Heart left ventricle (tissue), 16 donors: ENCODE results near the gene MUC3A. TPM values are rescaled to one million over a fixed set of nuclear protein-coding genes. Genes with fewer than 3 reads are reported as not detected.
"Not testable (repeated sequence)": the region's sequence is repeated elsewhere in the genome, so short reads cannot be mapped to it uniquely, and the experiment has no call there.

Experiments used
- ATAC-seq, 4 donors: fragments of 200-7000 bp; cut with Tn5 transposase; one replicate each; pipeline ENCODE4 v1.9.1; 2020 to 2022; ENCODE audit warnings: moderate library complexity in 4 of 4, mild to moderate bottlenecking in 3 of 4, moderate number of reproducible peaks in 1 of 4
- DNase-seq, 5 donors: peaks; one replicate each; pipeline ENCODE4 v3.0.0-alpha.2; 2020
- H3K27ac ChIP-seq, 12 donors: fragments of 200-600 bp; sonication (generic) in 4 of 12; one replicate each; pipeline versions ENCODE4 v1.5.0 to v1.8.0; 2016 to 2022; ENCODE audit warnings: mild to moderate bottlenecking in 2 of 12
- H3K27me3 ChIP-seq, 9 donors: fragments of 200-600 bp; sonication (generic) in 2 of 9; one replicate each; pipeline versions ENCODE4 v1.5.1 to v1.8.0; 2016 to 2022; ENCODE audit warnings: mild to moderate bottlenecking in 3 of 9
- H3K36me3 ChIP-seq, 9 donors: fragments of 200-600 bp; sonication (generic) in 2 of 9; one replicate each; pipeline versions ENCODE4 v1.5.0 to v1.8.0; 2018 to 2022; ENCODE audit warnings: mild to moderate bottlenecking in 2 of 9
- H3K4me1 ChIP-seq, 12 donors: fragments of 200-600 bp; sonication (generic) in 4 of 12; one replicate each; pipeline versions ENCODE4 v1.5.0 to v1.8.0; 2016 to 2022; ENCODE audit warnings: mild to moderate bottlenecking in 3 of 12
- H3K4me3 ChIP-seq, 12 donors: fragments of 200-600 bp; sonication (generic) in 4 of 12; one replicate each; pipeline versions ENCODE4 v1.5.0 to v1.8.0; 2017 to 2022; ENCODE audit warnings: mild to moderate bottlenecking in 9 of 12, moderate library complexity in 4 of 12
- H3K9me3 ChIP-seq, 12 donors: fragments of 200-600 bp; sonication (generic) in 4 of 12; one replicate each; pipeline versions ENCODE4 v1.5.0 to v1.8.0; 2016 to 2022; ENCODE audit warnings: mild to moderate bottlenecking in 1 of 12
- POLR2A ChIP-seq, 2 donors: fragments of 450-650 bp; IDR thresholded peaks; one replicate each; pipeline ENCODE4 v1.6.1; 2017; ENCODE audit warnings: antibody characterized with exemption in 2 of 2, mild to moderate bottlenecking in 2 of 2, moderate library complexity in 2 of 2
- WGBS, 4 donors: extraction: QIAGEN DNeasy Blood & Tissue Kit in 2 of 4; methylation state at CpG; one replicate each; pipeline versions ENCODE4 v1.1.5 to v1.1.7; 2013 to 2018; 5-methylcytosine and 5-hydroxymethylcytosine counted together
- intact Hi-C, 10 donors: fragments of 100-400 bp; cut with DNase I; formaldehyde crosslinking; loops; one replicate each; pipeline versions ENCODE4 v1.11.1 to v1.14.2; 2022
- polyA plus RNA-seq, 2 donors: library from polyadenylated mRNA; stranded (reverse); fragments of 200-250 nt; gene quantifications; one replicate each; pipeline ENCODE4 v1.2.3, GENCODE V29; 2013
- total RNA-seq, 9 donors: library from RNA; depleted of rRNA in 2 of 9; stranded (reverse); fragments of >200 nt in 2 of 9; fragmentation: NEBNext Ultra II Directional in 3 of 9; extraction: Animal tissue kit (Norgen Biotek cat#: 25700) in 3 of 9; gene quantifications; one replicate each; pipeline versions ENCODE4 v1.1.0 to v1.2.4, GENCODE V29; 2016 to 2023
- TF ChIP-seq, protein P1 (sequence below), 12 donors: fragments of 200-600 bp; sonication (generic) in 4 of 12; IDR thresholded peaks; one replicate each; pipeline versions ENCODE4 v1.5.0 to v1.8.0; 2018 to 2022; ENCODE audit warnings: antibody characterized with exemption in 12 of 12, mild to moderate bottlenecking in 5 of 12
- donor health status: ischemic (EF 13 %, LVEDD 7.1; RV severe dilation, severe dysfunction).
- donor health status: healthy with polysubstance abuse.
- donor health status: DM: no; HTN: yes; CAD: no.
- donor health status: DM: no; HTN: no; CAD: no.
- donor health status: ischemic (EF 25% LVEDD 6.9; RV normal size, moderate dysfunction).
- donor health status: ischemic (EF 25% LVEDD 5.7; RV mildly dilated, moderate dysfunction).
- donor health status: healthy.
- donor health status: DM: yes; HTN: yes; CAD: no.
- donor health status: ischemic (EF 35%, LVEDD 5.7; RV mildly dilated, moderate dysfunction).
- donor health status: nonischemic (EF 11% LVEDD 7.7; RV severe dilation, severe dysfunction).
- donor health status: DM: yes; HTN: yes; CAD: no.
- donor health status: PGD.
- donor health status: ischemic (EF 29% LVEDD 5.4; RV normal size, mild dysfunction).
- donor health status: nonischemic (EF 23%, LVEDD 6.1; RV moderate dilation, normal function).

MUC3A gene
- total and polyA plus RNA-seq, 11 donors = 0.16 to 1.8 (median 0.45) TPM

- intact Hi-C loops = no loop called here
- no peaks in the 10 kb centered on the region for H3K4me1 ChIP-seq
- peaks cover 0 to 3% (median 0%) of the 10 kb centered on the region in 12 donors for H3K9me3 ChIP-seq
- WGBS, 4 donors = 85 to 91% (median 89%) methylated on average over 7 of the region's 7 CpGs
- peaks cover 2 to 48% (median 14%) of the 10 kb centered on the region in 9 donors for H3K27me3 ChIP-seq
- H3K4me3 ChIP-seq = no peak overlapping the region
- DNase-seq = no peak
- TF ChIP-seq, protein P1, sequence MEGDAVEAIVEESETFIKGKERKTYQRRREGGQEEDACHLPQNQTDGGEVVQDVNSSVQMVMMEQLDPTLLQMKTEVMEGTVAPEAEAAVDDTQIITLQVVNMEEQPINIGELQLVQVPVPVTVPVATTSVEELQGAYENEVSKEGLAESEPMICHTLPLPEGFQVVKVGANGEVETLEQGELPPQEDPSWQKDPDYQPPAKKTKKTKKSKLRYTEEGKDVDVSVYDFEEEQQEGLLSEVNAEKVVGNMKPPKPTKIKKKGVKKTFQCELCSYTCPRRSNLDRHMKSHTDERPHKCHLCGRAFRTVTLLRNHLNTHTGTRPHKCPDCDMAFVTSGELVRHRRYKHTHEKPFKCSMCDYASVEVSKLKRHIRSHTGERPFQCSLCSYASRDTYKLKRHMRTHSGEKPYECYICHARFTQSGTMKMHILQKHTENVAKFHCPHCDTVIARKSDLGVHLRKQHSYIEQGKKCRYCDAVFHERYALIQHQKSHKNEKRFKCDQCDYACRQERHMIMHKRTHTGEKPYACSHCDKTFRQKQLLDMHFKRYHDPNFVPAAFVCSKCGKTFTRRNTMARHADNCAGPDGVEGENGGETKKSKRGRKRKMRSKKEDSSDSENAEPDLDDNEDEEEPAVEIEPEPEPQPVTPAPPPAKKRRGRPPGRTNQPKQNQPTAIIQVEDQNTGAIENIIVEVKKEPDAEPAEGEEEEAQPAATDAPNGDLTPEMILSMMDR (IDR thresholded peaks at IDR 0.05) = no peak
- no peak for TF ChIP-seq POLR2A (IDR thresholded peaks at IDR 0.05)
- no peak for ATAC-seq
- H3K36me3 ChIP-seq = no peaks in the 10 kb centered on the region
- H3K27ac ChIP-seq = no peak overlapping the region
Observed at GRCh38 chr7:100902638-100903037, 46.7 kb upstream of the MUC3A start.

DNA sequence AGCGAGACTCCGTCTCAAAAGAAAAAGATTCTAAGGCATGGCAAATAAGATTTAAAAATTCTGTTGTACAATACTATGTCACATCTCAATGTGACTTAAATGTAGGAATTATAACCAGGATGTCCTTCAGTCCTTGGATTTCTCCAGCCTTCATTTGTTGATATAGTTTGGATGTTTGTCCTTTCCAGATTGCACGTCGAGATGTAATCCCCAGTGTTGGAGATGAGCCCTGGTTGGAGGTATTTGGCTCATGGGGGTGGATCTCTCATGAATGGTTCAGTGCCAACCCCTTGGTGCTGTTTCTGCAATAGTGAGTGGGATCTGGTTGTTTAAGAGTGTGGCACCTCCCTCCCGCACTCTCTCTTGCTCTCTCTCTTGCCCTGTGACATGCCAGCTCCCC lies 40.8 kb upstream of the MUC3A start:
- DNase-seq (no peak), ATAC-seq (no peak)
- H3K9me3 ChIP-seq = peaks cover 0 to 3% (median 0%) of the 10 kb centered on the region in 12 donors
- H3K4me1 ChIP-seq = peaks cover 0 to 6% (median 0%) of the 10 kb centered on the region in 12 donors
- WGBS, 4 donors = 92 to 96% (median 94%) methylated on average over 5 of the region's 5 CpGs
- no peak overlapping the region for H3K4me3 ChIP-seq
- intact Hi-C loops = no loop called here
- TF ChIP-seq, protein P1 (IDR thresholded peaks at IDR 0.05) = no peak
- H3K36me3 ChIP-seq = no peaks in the 10 kb centered on the region
- H3K27ac ChIP-seq = no peak overlapping the region
- H3K27me3 ChIP-seq = peaks cover 0 to 22% (median 0%) of the 10 kb centered on the region in 9 donors

GRCh38 chr7:100910443-100910842 lies 38.9 kb upstream of the MUC3A start:
- H3K27ac ChIP-seq = not testable (repeated sequence)
- WGBS, 4 donors = 74 to 77% (median 74%) methylated on average over 7 of the region's 7 CpGs

DNA sequence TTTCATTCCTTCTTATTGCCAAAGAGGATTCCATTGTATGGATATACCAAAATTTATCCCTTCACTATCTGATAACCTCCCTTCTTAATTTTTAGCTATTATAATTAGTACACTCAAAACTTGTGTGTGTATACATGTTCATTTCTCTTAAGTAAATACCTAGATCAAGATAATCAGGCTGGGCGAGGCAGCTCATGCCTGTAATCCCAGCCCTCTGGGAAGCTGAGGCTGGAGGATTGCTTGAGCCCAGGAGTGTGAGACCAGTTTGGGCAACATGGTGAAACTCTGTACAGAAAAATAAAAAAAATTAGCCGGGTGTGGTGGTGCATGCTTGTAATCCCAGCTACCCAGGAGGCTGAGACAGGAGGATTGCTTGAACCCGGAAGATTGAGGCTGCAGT lies 37.9 kb upstream of the MUC3A start:
- WGBS, 4 donors = 89 to 91% (median 90%) methylated on average over 3 of the region's 3 CpGs
- peaks cover 0 to 10% (median 0%) of the 10 kb centered on the region in 12 donors for H3K4me1 ChIP-seq
- H3K27me3 ChIP-seq = peaks cover 0 to 13% (median 0%) of the 10 kb centered on the region in 9 donors
- intact Hi-C loops = no loop called here
- DNase-seq (no peak), ATAC-seq (no peak)
- no peaks in the 10 kb centered on the region for H3K36me3 ChIP-seq
- TF ChIP-seq, protein P1 (IDR thresholded peaks at IDR 0.05) = no peak
- no peak overlapping the region for H3K27ac ChIP-seq
- H3K4me3 ChIP-seq = no peak overlapping the region
- peaks cover 0 to 2% (median 0%) of the 10 kb centered on the region in 12 donors for H3K9me3 ChIP-seq

More at GRCh38 chr7:100910443-100910842, 38.9 kb upstream of the MUC3A start:
- H3K4me1 ChIP-seq, DNase-seq, intact Hi-C loops, H3K36me3 ChIP-seq, H3K4me3 ChIP-seq, ATAC-seq, H3K9me3 ChIP-seq: not testable (repeated sequence)
- H3K27me3 ChIP-seq = peaks cover 0 to 17% (median 0%) of the 10 kb centered on the region in 9 donors
